ENCODE results near the gene PLPP2.

Gene PLPP2

GRCh38 chr19:325937-326565, 34.8 kb upstream of the PLPP2 start:
- Mint-ChIP-seq H3K27ac (no peak overlapping the region), H3K36me3 (ENCODE audit: low read depth) (peaks cover 46% of the 10 kb centered on the region), H3K4me1 (ENCODE audit: low read depth) (no peaks in the 10 kb centered on the region), H3K4me3 (no peak overlapping the region), H3K27me3 (no peaks in the 10 kb centered on the region), H3K9me3 (no peaks in the 10 kb centered on the region)

GRCh38 chr19:325173-325936, 34.2 kb upstream of the PLPP2 start:
- Mint-ChIP-seq H3K4me3 (no peak overlapping the region), H3K4me1 (ENCODE audit: low read depth) (no peaks in the 10 kb centered on the region), H3K9me3 (no peaks in the 10 kb centered on the region), H3K36me3 (ENCODE audit: low read depth) (peaks cover 45% of the 10 kb centered on the region), H3K27ac (no peak overlapping the region), H3K27me3 (no peaks in the 10 kb centered on the region)

GRCh38 chr19:324716-325115, 33.5 kb upstream of the PLPP2 start:
- no peaks in the 10 kb centered on the region for H3K4me1 Mint-ChIP-seq (ENCODE audit: low read depth)
- H3K27ac Mint-ChIP-seq, result no peak overlapping the region
- peaks cover 45% of the 10 kb centered on the region for H3K36me3 Mint-ChIP-seq (ENCODE audit: low read depth)
- H3K9me3 Mint-ChIP-seq, result no peaks in the 10 kb centered on the region
- H3K4me3 Mint-ChIP-seq, result no peak overlapping the region
- H3K27me3 Mint-ChIP-seq, result no peaks in the 10 kb centered on the region

- peaks cover 37% of the 10 kb centered on the region for H3K36me3 Mint-ChIP-seq (ENCODE audit: low read depth)
- no peak overlapping the region for H3K4me3 Mint-ChIP-seq
- peaks cover 5% of the 10 kb centered on the region for H3K9me3 Mint-ChIP-seq
- no peaks in the 10 kb centered on the region for H3K27me3 Mint-ChIP-seq
- H3K27ac Mint-ChIP-seq, result no peak overlapping the region
- H3K4me1 Mint-ChIP-seq (ENCODE audit: low read depth), result no peaks in the 10 kb centered on the region
These were observed 31.4 kb upstream of the PLPP2 start for GRCh38 chr19:322616-323015.

- H3K36me3 Mint-ChIP-seq (ENCODE audit: low read depth), result peaks cover 43% of the 10 kb centered on the region
These were observed 27.2 kb upstream of the PLPP2 start for GRCh38 chr19:318509-318774.

GRCh38 chr19:317710-318508, 26.7 kb upstream of the PLPP2 start:
- Mint-ChIP-seq H3K27me3 (no peaks in the 10 kb centered on the region), H3K4me3 (no peak overlapping the region), H3K27ac (no peak overlapping the region)

More at GRCh38 chr19:318509-318774, 27.2 kb upstream of the PLPP2 start:
- Mint-ChIP-seq H3K4me3 (no peak overlapping the region), H3K9me3 (peaks cover 5% of the 10 kb centered on the region), H3K4me1 (ENCODE audit: low read depth) (no peaks in the 10 kb centered on the region), H3K27ac (no peak overlapping the region), H3K27me3 (no peaks in the 10 kb centered on the region)

GRCh38 chr19:315811-316210, 24.6 kb upstream of the PLPP2 start:
- Mint-ChIP-seq H3K4me1 (ENCODE audit: low read depth) (no peaks in the 10 kb centered on the region), H3K9me3 (peaks cover 5% of the 10 kb centered on the region), H3K36me3 (ENCODE audit: low read depth) (peaks cover 38% of the 10 kb centered on the region), H3K27me3 (no peaks in the 10 kb centered on the region), H3K4me3 (no peak overlapping the region), H3K27ac (no peak overlapping the region)

More at GRCh38 chr19:317710-318508, 26.7 kb upstream of the PLPP2 start:
- H3K9me3 Mint-ChIP-seq, result peaks cover 5% of the 10 kb centered on the region
- no peaks in the 10 kb centered on the region for H3K4me1 Mint-ChIP-seq (ENCODE audit: low read depth)
- H3K36me3 Mint-ChIP-seq (ENCODE audit: low read depth), result peaks cover 43% of the 10 kb centered on the region

- peaks cover 5% of the 10 kb centered on the region for H3K9me3 Mint-ChIP-seq
- no peaks in the 10 kb centered on the region for H3K4me1 Mint-ChIP-seq (ENCODE audit: low read depth)
- no peak overlapping the region for H3K27ac Mint-ChIP-seq
- no peaks in the 10 kb centered on the region for H3K27me3 Mint-ChIP-seq
- H3K36me3 Mint-ChIP-seq (ENCODE audit: low read depth), result peaks cover 29% of the 10 kb centered on the region
- H3K4me3 Mint-ChIP-seq, result no peak overlapping the region
These were observed 23.0 kb upstream of the PLPP2 start for GRCh38 chr19:313988-314815.

- Mint-ChIP-seq H3K27me3 (no peaks in the 10 kb centered on the region), H3K36me3 (ENCODE audit: low read depth) (peaks cover 25% of the 10 kb centered on the region), H3K9me3 (peaks cover 3% of the 10 kb centered on the region), H3K4me1 (ENCODE audit: low read depth) (no peaks in the 10 kb centered on the region), H3K27ac (no peak overlapping the region), H3K4me3 (no peak overlapping the region)
These were observed 22.2 kb upstream of the PLPP2 start for GRCh38 chr19:313169-313987.

GRCh38 chr19:311813-312261, 20.6 kb upstream of the PLPP2 start:
- Mint-ChIP-seq H3K4me1 (ENCODE audit: low read depth) (no peaks in the 10 kb centered on the region), H3K27ac (no peak overlapping the region), H3K27me3 (no peaks in the 10 kb centered on the region), H3K9me3 (no peaks in the 10 kb centered on the region), H3K4me3 (no peak overlapping the region), H3K36me3 (ENCODE audit: low read depth) (peaks cover 21% of the 10 kb centered on the region)

GRCh38 chr19:310781-311496, 19.7 kb upstream of the PLPP2 start:
- no peaks in the 10 kb centered on the region for H3K4me1 Mint-ChIP-seq (ENCODE audit: low read depth)
- no peak overlapping the region for H3K27ac Mint-ChIP-seq
- peaks cover 19% of the 10 kb centered on the region for H3K36me3 Mint-ChIP-seq (ENCODE audit: low read depth)
- H3K27me3 Mint-ChIP-seq, result no peaks in the 10 kb centered on the region
- no peak overlapping the region for H3K4me3 Mint-ChIP-seq
- no peaks in the 10 kb centered on the region for H3K9me3 Mint-ChIP-seq

GRCh38 chr19:310141-310651, 19.0 kb upstream of the PLPP2 start:
- Mint-ChIP-seq H3K27me3 (no peaks in the 10 kb centered on the region), H3K27ac (no peak overlapping the region), H3K9me3 (no peaks in the 10 kb centered on the region), H3K36me3 (ENCODE audit: low read depth) (peaks cover 12% of the 10 kb centered on the region), H3K4me3 (no peak overlapping the region), H3K4me1 (ENCODE audit: low read depth) (no peaks in the 10 kb centered on the region)

GRCh38 chr19:309206-309565, 18.0 kb upstream of the PLPP2 start:
- no peaks in the 10 kb centered on the region for H3K27me3 Mint-ChIP-seq
- H3K9me3 Mint-ChIP-seq, result no peaks in the 10 kb centered on the region
- H3K4me3 Mint-ChIP-seq, result no peak overlapping the region
- H3K27ac Mint-ChIP-seq, result no peak overlapping the region
- peaks cover 8% of the 10 kb centered on the region for H3K36me3 Mint-ChIP-seq (ENCODE audit: low read depth)
- H3K4me1 Mint-ChIP-seq (ENCODE audit: low read depth), result no peaks in the 10 kb centered on the region
